Activated CD8-positive, alpha-beta memory T cell treated with anti-CD3 and anti-CD28 coated beads, Interleukin-2, amount 10 ng/mL, durations not matched to agents 7 days and 5 days (primary cell): Measurements from ENCODE around the gene RFTN1. TPM values are rescaled to one million over a fixed set of nuclear protein-coding genes. Genes with fewer than 3 reads are reported as not detected.

Experiments used
- ATAC-seq: fragments of 150-1000 bp; cut with Tn5 transposase; one replicate; pipeline ENCODE4 v1.10.0; 2021; ENCODE audit warnings: moderate library complexity
- CTCF ChIA-PET: fragments of 350-600 bp; sonication (Branson Sonifier 250); formaldehyde crosslinking; loops from one replicate; lab custom pipeline; 2021; ENCODE audit warnings: antibody characterized with exemption; lab: Charles Lee
- DNase-seq: peaks from one replicate; pipeline ENCODE4 v3.0.0-alpha.2; 2020
- H3K27ac Mint-ChIP-seq: one replicate; pipeline ENCODE4 v1.8.0; 2021; ENCODE audit warnings: mild to moderate bottlenecking, mixed read lengths
- H3K27me3 Mint-ChIP-seq: one replicate; pipeline ENCODE4 v1.8.0; 2021; ENCODE audit warnings: mixed read lengths
- H3K36me3 Mint-ChIP-seq: one replicate; pipeline ENCODE4 v1.8.0; 2021; ENCODE audit warnings: mild to moderate bottlenecking, mixed read lengths
- H3K4me1 Mint-ChIP-seq: one replicate; pipeline ENCODE4 v1.8.0; 2021; ENCODE audit warnings: mixed read lengths
- H3K4me3 Mint-ChIP-seq: one replicate; pipeline ENCODE4 v1.8.0; 2021; ENCODE audit warnings: mild to moderate bottlenecking, moderate library complexity, mixed read lengths
- H3K9me3 Mint-ChIP-seq: one replicate; pipeline ENCODE4 v1.8.0; 2022; ENCODE audit warnings: low read depth, mixed read lengths
- total RNA-seq, 2 experiments: library from RNA; stranded (reverse); gene quantifications; one replicate each; pipeline ENCODE4 v1.2.3, GENCODE V29; 2021

RFTN1 gene
- total RNA-seq, 2 experiments from 2014 or later, result 78.0 to 96.7 TPM

GRCh38 chr3:16545413-16546185 lies 32.1 kb upstream of the RFTN1 start:
- no peak for DNase-seq
- no peak overlapping the region for H3K27ac Mint-ChIP-seq
- peaks cover 10% of the 10 kb centered on the region for H3K27me3 Mint-ChIP-seq
- no peaks in the 10 kb centered on the region for H3K36me3 Mint-ChIP-seq
- H3K4me1 Mint-ChIP-seq, result peaks cover 23% of the 10 kb centered on the region
- no peak overlapping the region for H3K4me3 Mint-ChIP-seq
- CTCF ChIA-PET, result interaction anchor here (0.8 kb wide), 1 partner anchor 278 kb away, joined by 3 read pairs; no protein-coding TSS in a partner anchor
- no peak for ATAC-seq
- no peaks in the 10 kb centered on the region for H3K9me3 Mint-ChIP-seq

GRCh38 chr3:16543242-16543864 lies 29.9 kb upstream of the RFTN1 start:
- peaks cover 26% of the 10 kb centered on the region for H3K27me3 Mint-ChIP-seq
- no peak overlapping the region for H3K4me3 Mint-ChIP-seq
- CTCF ChIA-PET, result interaction anchor here (0.9 to 1.5 kb wide), 2 partner anchors 253 to 275 kb away, joined by 3 to 5 read pairs; no protein-coding TSS in a partner anchor
- H3K4me1 Mint-ChIP-seq, result peaks cover 17% of the 10 kb centered on the region
- H3K9me3 Mint-ChIP-seq, result no peaks in the 10 kb centered on the region
- H3K27ac Mint-ChIP-seq, result no peak overlapping the region
- ATAC-seq, result no peak
- no peak for DNase-seq
- H3K36me3 Mint-ChIP-seq, result no peaks in the 10 kb centered on the region

- ATAC-seq (no peak), DNase-seq (no peak)
- CTCF ChIA-PET, result interaction anchor here (1.1 to 2.0 kb wide), 4 partner anchors 12 to 248 kb away, joined by 3 to 6 read pairs (median 4); no protein-coding TSS in a partner anchor
- peaks cover 47% of the 10 kb centered on the region for H3K27me3 Mint-ChIP-seq
- H3K9me3 Mint-ChIP-seq, result no peaks in the 10 kb centered on the region
- no peaks in the 10 kb centered on the region for H3K36me3 Mint-ChIP-seq
- H3K4me3 Mint-ChIP-seq, result no peak overlapping the region
- H3K4me1 Mint-ChIP-seq, result peaks cover 8% of the 10 kb centered on the region
- no peak overlapping the region for H3K27ac Mint-ChIP-seq
Observed at GRCh38 chr3:16538507-16538906, 25.0 kb upstream of the RFTN1 start.

DNA sequence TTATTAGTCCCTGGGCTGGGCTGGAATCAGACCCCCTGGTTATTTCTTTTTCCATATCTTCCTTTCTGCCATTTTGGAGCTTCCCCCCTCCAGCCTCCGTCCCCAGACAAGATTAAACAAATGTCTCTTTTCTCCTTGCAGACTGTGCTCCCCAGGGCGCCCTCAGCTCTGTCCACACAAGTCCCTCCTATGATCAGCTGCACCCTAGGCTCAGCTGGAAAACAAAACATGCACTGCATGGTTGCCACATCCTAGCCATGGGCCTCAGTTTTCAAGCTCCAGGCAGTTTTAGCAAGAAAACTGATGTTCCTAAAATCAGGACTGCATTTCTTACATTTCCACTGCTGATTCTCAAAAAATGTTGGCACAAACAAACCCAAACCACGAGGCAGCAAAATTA lies 23.5 kb upstream of the RFTN1 start:
- peaks cover 5% of the 10 kb centered on the region for H3K4me1 Mint-ChIP-seq
- CTCF ChIA-PET, result interaction anchor here (0.9 to 2.0 kb wide), 3 partner anchors 13 to 247 kb away, joined by 3 to 5 read pairs (median 5); no protein-coding TSS in a partner anchor

GRCh38 chr3:16536344-16536663 lies 22.8 kb upstream of the RFTN1 start:
- no peak for ATAC-seq
- Mint-ChIP-seq H3K36me3 (no peaks in the 10 kb centered on the region), H3K4me3 (no peak overlapping the region), H3K4me1 (peaks cover 5% of the 10 kb centered on the region), H3K9me3 (no peaks in the 10 kb centered on the region), H3K27ac (no peak overlapping the region), H3K27me3 (peaks cover 59% of the 10 kb centered on the region)
- CTCF ChIA-PET, result interaction anchor here (1.2 to 1.9 kb wide), 2 partner anchors 25 to 268 kb away, joined by 3 to 5 read pairs; no protein-coding TSS in a partner anchor
- DNase-seq, result no peak

More for the DNA sequence above, 23.5 kb upstream of the RFTN1 start:
- Mint-ChIP-seq H3K27me3 (peaks cover 55% of the 10 kb centered on the region), H3K4me3 (no peak overlapping the region), H3K36me3 (no peaks in the 10 kb centered on the region), H3K27ac (no peak overlapping the region), H3K9me3 (no peaks in the 10 kb centered on the region)
- no peak for ATAC-seq
- no peak for DNase-seq

DNA sequence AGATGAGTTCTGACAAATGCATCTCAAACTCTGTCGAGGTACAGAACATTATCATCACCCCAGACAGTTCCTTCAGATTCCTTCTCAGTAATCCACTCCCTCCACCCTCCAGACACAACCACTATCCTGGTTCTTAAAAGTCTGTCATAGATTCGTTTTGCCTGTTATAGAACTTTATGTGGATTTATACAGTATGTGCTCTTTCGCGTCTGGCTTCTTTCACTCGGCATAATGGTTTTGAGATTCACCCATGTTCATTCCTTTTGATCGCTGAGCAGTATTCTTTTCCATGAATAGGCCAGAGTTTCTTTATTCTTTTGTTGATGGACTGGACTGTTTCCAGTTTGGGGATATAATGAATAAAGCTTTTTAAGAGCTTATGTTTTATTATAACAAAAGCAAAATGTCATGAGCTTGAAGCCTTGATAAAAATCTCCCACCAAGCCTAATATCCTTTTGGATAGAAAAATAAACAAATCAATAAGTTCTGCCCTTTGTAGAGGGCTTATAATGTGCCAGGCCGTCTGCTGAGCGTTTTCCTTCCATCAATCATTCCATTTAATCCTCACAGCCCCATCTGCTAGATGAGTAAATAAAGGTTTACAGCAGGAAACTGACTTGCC lies 21.3 kb upstream of the RFTN1 start:
- H3K27me3 Mint-ChIP-seq, result peaks cover 53% of the 10 kb centered on the region
- no peak overlapping the region for H3K27ac Mint-ChIP-seq
- CTCF ChIA-PET, result no interaction called here
- H3K4me1 Mint-ChIP-seq, result no peaks in the 10 kb centered on the region
- H3K36me3 Mint-ChIP-seq, result no peaks in the 10 kb centered on the region
- no peak overlapping the region for H3K4me3 Mint-ChIP-seq
- no peaks in the 10 kb centered on the region for H3K9me3 Mint-ChIP-seq
- no peak for DNase-seq
- no peak for ATAC-seq

GRCh38 chr3:16533928-16534574 lies 20.6 kb upstream of the RFTN1 start:
- H3K27ac Mint-ChIP-seq, result no peak overlapping the region
- ATAC-seq (no peak), DNase-seq (no peak)
- no peaks in the 10 kb centered on the region for H3K36me3 Mint-ChIP-seq
- H3K9me3 Mint-ChIP-seq, result no peaks in the 10 kb centered on the region
- peaks cover 49% of the 10 kb centered on the region for H3K27me3 Mint-ChIP-seq
- H3K4me3 Mint-ChIP-seq, result no peak overlapping the region
- H3K4me1 Mint-ChIP-seq, result peaks cover 4% of the 10 kb centered on the region
- CTCF ChIA-PET, result no interaction called here

DNA sequence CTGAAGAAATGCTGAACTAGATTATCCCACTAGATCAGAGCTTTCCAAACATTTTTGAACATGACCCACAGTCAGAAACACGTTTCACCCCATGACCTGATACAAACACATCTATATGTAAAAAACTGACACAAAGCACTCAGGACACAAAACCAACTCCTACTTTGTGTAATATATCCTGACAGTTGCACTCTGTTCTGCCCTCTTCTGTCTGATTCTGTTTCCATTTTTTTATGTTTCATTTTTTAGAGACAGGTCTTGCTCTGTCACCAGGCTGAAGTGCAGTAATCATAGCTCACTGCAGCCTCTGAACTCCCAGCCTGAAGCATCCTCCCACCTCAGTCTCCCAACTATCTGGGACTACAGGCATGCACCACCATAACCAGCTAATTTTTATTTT lies 15.8 kb upstream of the RFTN1 start:
- Mint-ChIP-seq H3K27ac (no peak overlapping the region), H3K27me3 (peaks cover 24% of the 10 kb centered on the region), H3K4me1 (peaks cover 15% of the 10 kb centered on the region), H3K4me3 (no peak overlapping the region), H3K36me3 (peaks cover 6% of the 10 kb centered on the region), H3K9me3 (peaks cover 4% of the 10 kb centered on the region)
- ATAC-seq (no peak), DNase-seq (no peak)
- CTCF ChIA-PET, result interaction anchor here (0.7 to 1.3 kb wide), 8 partner anchors 8 to 264 kb away, joined by 3 to 4 read pairs (median 3); partner anchors contain the start of genes DPH3 and OXNAD1

DNA sequence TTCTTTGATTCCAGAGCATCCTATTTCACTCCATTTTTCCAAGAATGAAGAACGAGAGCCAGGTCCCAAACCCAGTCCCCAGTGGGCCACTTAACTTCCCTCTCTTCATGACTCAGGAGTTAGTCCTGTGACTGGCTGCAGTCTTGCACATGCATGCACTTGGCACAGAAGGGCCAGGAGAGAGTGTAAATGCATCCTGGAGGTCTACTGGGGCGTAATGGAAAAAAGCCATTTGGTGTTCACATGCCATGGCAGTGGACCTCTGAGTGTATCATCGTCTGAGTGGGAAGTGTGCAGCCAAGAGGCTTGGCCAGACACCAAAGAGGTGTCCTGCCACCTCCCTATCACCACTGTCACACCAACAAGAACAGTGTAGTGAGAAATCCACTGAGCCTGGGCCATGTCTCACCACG lies 15.1 kb upstream of the RFTN1 start:
- CTCF ChIA-PET, result interaction anchor here (0.9 to 1.3 kb wide), 2 partner anchors 12 to 239 kb away, joined by 3 to 4 read pairs; no protein-coding TSS in a partner anchor
- H3K9me3 Mint-ChIP-seq, result peaks cover 4% of the 10 kb centered on the region

GRCh38 chr3:16528106-16528505 lies 14.6 kb upstream of the RFTN1 start:
- Mint-ChIP-seq H3K36me3 (peaks cover 15% of the 10 kb centered on the region), H3K4me1 (peaks cover 15% of the 10 kb centered on the region), H3K4me3 (no peak overlapping the region), H3K27ac (no peak overlapping the region), H3K9me3 (peaks cover 4% of the 10 kb centered on the region), H3K27me3 (peaks cover 17% of the 10 kb centered on the region)
- ATAC-seq (no peak), DNase-seq (no peak)
- CTCF ChIA-PET, result interaction anchor here (0.9 kb wide), 1 partner anchor 23 kb away, joined by 3 read pairs; no protein-coding TSS in a partner anchor

More for the DNA sequence above, 15.1 kb upstream of the RFTN1 start:
- DNase-seq (no peak), ATAC-seq (no peak)
- Mint-ChIP-seq H3K36me3 (peaks cover 12% of the 10 kb centered on the region), H3K4me3 (no peak overlapping the region), H3K4me1 (peaks cover 15% of the 10 kb centered on the region), H3K27ac (no peak overlapping the region), H3K27me3 (peaks cover 20% of the 10 kb centered on the region)

DNA sequence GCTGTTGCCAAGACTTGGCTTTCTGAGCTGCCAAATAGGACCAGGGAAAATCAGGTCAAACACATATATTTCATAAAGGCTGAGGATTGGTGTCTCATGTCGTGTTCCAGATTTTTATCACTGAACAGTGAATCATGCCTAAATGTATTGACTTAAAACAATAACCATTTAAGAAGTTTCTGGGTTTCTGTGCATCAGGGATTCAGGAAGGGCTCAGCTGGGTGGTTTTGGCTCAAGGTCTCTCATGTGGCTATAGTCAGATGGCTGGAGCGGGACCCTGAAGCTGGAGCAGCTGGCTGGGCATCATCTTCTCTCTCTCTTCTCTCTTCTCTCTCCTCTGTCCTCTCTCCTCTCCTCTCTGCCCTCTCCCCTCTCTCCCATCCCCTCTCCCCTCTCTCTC lies 10.7 kb upstream of the RFTN1 start:
- ATAC-seq (no peak), DNase-seq (no peak)
- Mint-ChIP-seq H3K4me1 (peaks cover 44% of the 10 kb centered on the region), H3K27ac (no peak overlapping the region), H3K27me3 (no peaks in the 10 kb centered on the region), H3K9me3 (peaks cover 20% of the 10 kb centered on the region), H3K36me3 (peaks cover 31% of the 10 kb centered on the region), H3K4me3 (no peak overlapping the region)
- CTCF ChIA-PET, result interaction anchor here (2.1 kb wide), 1 partner anchor 234 kb away, joined by 8 read pairs; no protein-coding TSS in a partner anchor

DNA sequence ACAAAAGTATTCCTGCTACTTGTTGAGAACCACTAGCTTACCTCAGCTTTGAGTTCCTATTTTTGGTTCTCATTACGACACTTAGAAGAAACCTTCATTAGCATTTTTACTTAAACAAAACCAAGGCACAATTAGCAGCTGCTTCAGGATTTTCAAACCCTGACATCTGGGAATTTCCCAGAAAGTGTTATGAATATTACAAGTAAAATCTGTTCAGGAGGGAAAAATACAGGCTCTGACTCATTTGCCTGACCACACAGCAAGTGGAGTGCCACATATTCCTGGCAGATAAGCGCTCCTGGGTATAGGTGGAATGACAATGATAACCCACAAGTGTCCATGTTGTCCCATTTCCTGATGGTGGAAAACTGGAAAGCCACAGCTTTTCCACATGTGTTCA lies 10.3 kb upstream of the RFTN1 start:
- H3K4me3 Mint-ChIP-seq, result no peak overlapping the region
- no peak for DNase-seq
- no peak for ATAC-seq
- H3K4me1 Mint-ChIP-seq, result peaks cover 46% of the 10 kb centered on the region
- no peaks in the 10 kb centered on the region for H3K27me3 Mint-ChIP-seq
- H3K9me3 Mint-ChIP-seq, result peaks cover 25% of the 10 kb centered on the region
- H3K27ac Mint-ChIP-seq, result no peak overlapping the region
- peaks cover 35% of the 10 kb centered on the region for H3K36me3 Mint-ChIP-seq
- CTCF ChIA-PET, result interaction anchor here (2.1 kb wide), 1 partner anchor 233 kb away, joined by 8 read pairs; no protein-coding TSS in a partner anchor

DNA sequence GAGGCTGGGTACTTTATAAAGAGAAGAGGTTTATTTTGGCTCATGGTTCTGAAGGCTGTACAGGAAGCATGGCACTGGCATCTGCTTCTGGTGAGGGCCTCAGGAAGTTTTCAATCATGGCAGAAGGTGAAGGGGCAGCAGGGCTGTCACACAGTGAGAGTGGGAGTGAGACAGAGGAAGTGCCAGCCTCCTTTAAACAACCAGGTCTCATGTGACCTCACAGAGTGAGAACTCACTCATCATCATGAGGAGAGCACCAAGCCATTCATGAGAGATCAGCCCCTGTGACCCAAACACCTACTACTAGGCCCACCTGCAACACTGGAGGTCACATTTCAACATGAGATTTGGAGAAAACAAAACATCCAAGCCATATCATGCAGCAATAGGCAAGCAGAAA lies 9.3 kb upstream of the RFTN1 start:
- Mint-ChIP-seq H3K9me3 (peaks cover 29% of the 10 kb centered on the region), H3K4me1 (peaks cover 47% of the 10 kb centered on the region), H3K4me3 (no peak overlapping the region), H3K27me3 (no peaks in the 10 kb centered on the region), H3K36me3 (peaks cover 44% of the 10 kb centered on the region), H3K27ac (no peak overlapping the region)
- CTCF ChIA-PET, result no interaction called here
- no peak for DNase-seq
- no peak for ATAC-seq
